GM23248 (cell line): Measurements from ENCODE around the gene RAD51B.

Experiments
- EZH2 ChIP-seq: fragments of 200-600 bp; sonication (generic); IDR thresholded peaks from 2 replicates; pipeline ENCODE4 v1.6.1; 2018; ENCODE audit warnings: antibody characterized with exemption, mild to moderate bottlenecking; ENCODE audit not compliant: insufficient read depth, poor library complexity, severe bottlenecking
- EZH2phosphoT487 ChIP-seq: fragments of 200-600 bp; sonication (generic); IDR thresholded peaks from 2 replicates; pipeline ENCODE4 v1.6.1; 2018; ENCODE audit warnings: antibody characterized with exemption, moderate library complexity, mild to moderate bottlenecking, low read depth; ENCODE audit not compliant: insufficient read depth

DNA sequence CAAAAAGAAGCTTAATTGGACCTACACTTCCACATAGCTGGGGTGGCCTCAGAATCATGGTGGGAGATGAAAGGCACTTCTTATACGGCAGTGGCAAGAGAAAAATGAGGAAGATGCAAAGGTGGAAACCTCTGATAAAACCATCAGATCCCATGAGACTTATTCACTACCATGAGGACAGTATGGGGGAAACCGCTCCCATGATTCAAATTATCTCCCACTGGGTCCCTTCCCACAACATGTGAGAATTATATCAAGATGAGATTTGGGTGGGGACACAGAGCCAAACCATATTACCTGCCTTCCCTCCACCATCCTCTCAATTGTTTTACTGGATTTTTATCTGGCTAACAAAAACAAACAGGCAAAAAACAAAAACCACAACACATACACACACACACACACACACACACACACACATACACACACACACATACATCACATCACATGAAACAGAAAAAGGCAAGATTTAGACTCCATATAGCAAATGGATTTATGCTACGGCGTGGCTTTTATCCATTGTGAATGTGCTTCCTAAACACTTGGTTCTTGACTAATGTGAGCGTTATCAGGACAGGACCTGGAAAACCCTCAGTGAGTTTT is 906.6 kb downstream of the RAD51B start:
- no peak for TF ChIP-seq EZH2
- TF ChIP-seq EZH2phosphoT487, result no peak
